Vagina (tissue), 2 donors: ENCODE measurements around the gene DBP.

Experiments
- CTCF ChIP-seq, 3 experiments: fragments of 450-650 bp in 2 of 3; fragments of 200-600 bp in 1 of 3; sonication (generic) in 1 of 3; IDR thresholded peaks; one replicate each; pipeline ENCODE4 v1.5.1; 2017 to 2019; ENCODE audit warnings: antibody characterized with exemption in 3 of 3, mild to moderate bottlenecking in 2 of 3, moderate library complexity in 2 of 3
- POLR2A ChIP-seq, 2 donors: fragments of 450-650 bp; IDR thresholded peaks; one replicate each; pipeline ENCODE4 v1.6.1; 2017; ENCODE audit warnings: antibody characterized with exemption in 2 of 2, mild to moderate bottlenecking in 2 of 2, moderate library complexity in 2 of 2
- POLR2AphosphoS5 ChIP-seq, 2 donors: sonication (generic); formaldehyde crosslinking; IDR thresholded peaks; one replicate each; pipeline ENCODE4 v1.9.0; 2017; ENCODE audit warnings: antibody characterized with exemption in 2 of 2, mild to moderate bottlenecking in 2 of 2, low read depth in 1 of 2; ENCODE audit not compliant: insufficient read depth in 1 of 2

- TF ChIP-seq CTCF (IDR thresholded peaks at IDR 0.05) (no peak), POLR2AphosphoS5 (IDR thresholded peaks at IDR 0.05; ENCODE audit: insufficient read depth in 1 of 2, low read depth in 1 of 2) (peak; percentile 25 to 52), POLR2A (IDR thresholded peaks at IDR 0.05) (no peak)
Observed at GRCh38 chr19:48614436-48615230, 22.5 kb downstream of the DBP start, which contains the start of gene FAM83E.
